Measurements from ENCODE around the gene NGRN. TPM values are rescaled to one million over a fixed set of nuclear protein-coding genes. Genes with fewer than 3 reads are reported as not detected.
A peak's percentile ranks its signal among the peaks of the same experiment; 100 is the strongest.

NGRN gene
- total RNA-seq, 1 donor from 2014 or later: 156 TPM

DNA sequence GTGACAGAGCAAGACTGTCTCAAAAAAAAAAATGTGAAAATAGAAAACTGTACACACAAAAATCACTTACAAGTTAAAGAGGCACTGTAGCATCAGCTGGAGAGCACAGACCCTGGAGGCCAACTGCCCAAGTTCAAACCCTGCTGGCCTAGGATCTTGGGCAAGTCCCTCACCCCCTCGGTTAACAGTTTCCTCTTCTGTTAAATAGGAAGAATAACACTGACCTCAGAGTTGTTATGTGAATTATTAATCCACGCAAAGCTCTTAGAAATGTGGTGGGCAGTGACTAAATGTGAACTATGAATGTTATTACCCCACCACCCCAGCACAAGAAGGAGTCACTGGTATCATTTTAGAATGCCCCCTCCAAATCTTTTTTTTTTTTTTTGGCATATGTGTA, 42.9 kb upstream of the NGRN start:
- H3K27ac Mint-ChIP-seq (ENCODE audit: unreplicated experiment): no peak overlapping the region
- no peak for DNase-seq
- H3K4me3 Mint-ChIP-seq (ENCODE audit: unreplicated experiment): no peak overlapping the region
- peaks cover 23% of the 10 kb centered on the region for H3K4me1 Mint-ChIP-seq (ENCODE audit: low read depth, unreplicated experiment)
- peaks cover 7% of the 10 kb centered on the region for H3K9me3 Mint-ChIP-seq (ENCODE audit: unreplicated experiment)
- peaks cover 4% of the 10 kb centered on the region for H3K36me3 Mint-ChIP-seq (ENCODE audit: unreplicated experiment)
- TF ChIP-seq, protein P1, sequence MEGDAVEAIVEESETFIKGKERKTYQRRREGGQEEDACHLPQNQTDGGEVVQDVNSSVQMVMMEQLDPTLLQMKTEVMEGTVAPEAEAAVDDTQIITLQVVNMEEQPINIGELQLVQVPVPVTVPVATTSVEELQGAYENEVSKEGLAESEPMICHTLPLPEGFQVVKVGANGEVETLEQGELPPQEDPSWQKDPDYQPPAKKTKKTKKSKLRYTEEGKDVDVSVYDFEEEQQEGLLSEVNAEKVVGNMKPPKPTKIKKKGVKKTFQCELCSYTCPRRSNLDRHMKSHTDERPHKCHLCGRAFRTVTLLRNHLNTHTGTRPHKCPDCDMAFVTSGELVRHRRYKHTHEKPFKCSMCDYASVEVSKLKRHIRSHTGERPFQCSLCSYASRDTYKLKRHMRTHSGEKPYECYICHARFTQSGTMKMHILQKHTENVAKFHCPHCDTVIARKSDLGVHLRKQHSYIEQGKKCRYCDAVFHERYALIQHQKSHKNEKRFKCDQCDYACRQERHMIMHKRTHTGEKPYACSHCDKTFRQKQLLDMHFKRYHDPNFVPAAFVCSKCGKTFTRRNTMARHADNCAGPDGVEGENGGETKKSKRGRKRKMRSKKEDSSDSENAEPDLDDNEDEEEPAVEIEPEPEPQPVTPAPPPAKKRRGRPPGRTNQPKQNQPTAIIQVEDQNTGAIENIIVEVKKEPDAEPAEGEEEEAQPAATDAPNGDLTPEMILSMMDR (IDR thresholded peaks at IDR 0.05; ENCODE audit: partially characterized antibody, unreplicated experiment): no peak
- H3K27me3 Mint-ChIP-seq (ENCODE audit: unreplicated experiment): peaks cover 7% of the 10 kb centered on the region

DNA sequence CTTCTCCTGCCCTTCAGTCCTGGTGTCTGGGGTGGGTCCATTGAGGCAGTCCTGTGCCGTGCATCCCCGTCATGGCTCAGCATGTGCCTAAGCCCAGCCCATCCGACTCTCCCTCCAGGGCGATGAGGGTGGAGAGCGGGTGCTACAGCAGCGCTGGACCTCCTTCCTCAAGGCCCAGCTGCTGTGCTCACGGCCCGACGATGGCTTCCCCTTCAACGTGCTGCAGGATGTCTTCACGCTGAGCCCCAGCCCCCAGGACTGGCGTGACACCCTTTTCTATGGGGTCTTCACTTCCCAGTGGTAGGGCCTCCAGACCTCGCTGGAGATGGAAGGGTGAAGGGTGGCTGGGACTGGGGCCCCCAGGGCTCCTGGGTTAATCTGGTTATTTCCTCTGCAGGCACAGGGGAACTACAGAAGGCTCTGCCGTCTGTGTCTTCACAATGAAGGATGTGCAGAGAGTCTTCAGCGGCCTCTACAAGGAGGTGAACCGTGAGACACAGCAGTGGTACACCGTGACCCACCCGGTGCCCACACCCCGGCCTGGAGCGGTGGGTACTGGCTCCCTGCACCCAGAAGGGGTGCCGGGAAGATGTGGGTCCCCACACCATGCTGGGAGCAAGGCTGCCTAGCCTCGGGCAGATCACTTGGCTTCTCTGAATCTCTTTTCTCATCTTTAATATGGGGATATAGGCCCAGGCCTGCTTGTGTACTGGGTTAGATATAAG, 41.9 kb upstream of the NGRN start:
- TF ChIP-seq, protein P1 (IDR thresholded peaks at IDR 0.05; ENCODE audit: partially characterized antibody, unreplicated experiment): no peak
- Mint-ChIP-seq H3K36me3 (ENCODE audit: unreplicated experiment) (peaks cover 4% of the 10 kb centered on the region), H3K4me1 (ENCODE audit: low read depth, unreplicated experiment) (peaks cover 23% of the 10 kb centered on the region), H3K4me3 (ENCODE audit: unreplicated experiment) (peak overlapping the region; percentile 55), H3K27me3 (ENCODE audit: unreplicated experiment) (peaks cover 7% of the 10 kb centered on the region), H3K27ac (ENCODE audit: unreplicated experiment) (peak overlapping the region; percentile 76), H3K9me3 (ENCODE audit: unreplicated experiment) (peaks cover 7% of the 10 kb centered on the region)
- no peak for DNase-seq

DNA sequence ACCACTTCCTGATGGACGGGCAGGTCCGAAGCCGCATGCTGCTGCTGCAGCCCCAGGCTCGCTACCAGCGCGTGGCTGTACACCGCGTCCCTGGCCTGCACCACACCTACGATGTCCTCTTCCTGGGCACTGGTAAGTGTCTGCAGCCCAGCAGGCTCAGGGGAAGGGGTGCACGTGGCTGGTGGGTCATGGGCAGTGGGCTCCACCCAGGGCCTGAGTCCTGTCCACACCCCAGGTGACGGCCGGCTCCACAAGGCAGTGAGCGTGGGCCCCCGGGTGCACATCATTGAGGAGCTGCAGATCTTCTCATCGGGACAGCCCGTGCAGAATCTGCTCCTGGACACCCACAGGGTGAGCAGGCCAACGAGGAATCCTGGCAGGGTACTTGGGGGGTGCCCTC, 40.4 kb upstream of the NGRN start:
- H3K36me3 Mint-ChIP-seq (ENCODE audit: unreplicated experiment): peaks cover 9% of the 10 kb centered on the region
- no peak for DNase-seq
- H3K4me1 Mint-ChIP-seq (ENCODE audit: low read depth, unreplicated experiment): peaks cover 20% of the 10 kb centered on the region
- H3K27me3 Mint-ChIP-seq (ENCODE audit: unreplicated experiment): peaks cover 10% of the 10 kb centered on the region
- TF ChIP-seq, protein P1 (IDR thresholded peaks at IDR 0.05; ENCODE audit: partially characterized antibody, unreplicated experiment): no peak
- peaks cover 6% of the 10 kb centered on the region for H3K9me3 Mint-ChIP-seq (ENCODE audit: unreplicated experiment)
- peak overlapping the region; percentile 76 for H3K27ac Mint-ChIP-seq (ENCODE audit: unreplicated experiment)
- no peak overlapping the region for H3K4me3 Mint-ChIP-seq (ENCODE audit: unreplicated experiment)

DNA sequence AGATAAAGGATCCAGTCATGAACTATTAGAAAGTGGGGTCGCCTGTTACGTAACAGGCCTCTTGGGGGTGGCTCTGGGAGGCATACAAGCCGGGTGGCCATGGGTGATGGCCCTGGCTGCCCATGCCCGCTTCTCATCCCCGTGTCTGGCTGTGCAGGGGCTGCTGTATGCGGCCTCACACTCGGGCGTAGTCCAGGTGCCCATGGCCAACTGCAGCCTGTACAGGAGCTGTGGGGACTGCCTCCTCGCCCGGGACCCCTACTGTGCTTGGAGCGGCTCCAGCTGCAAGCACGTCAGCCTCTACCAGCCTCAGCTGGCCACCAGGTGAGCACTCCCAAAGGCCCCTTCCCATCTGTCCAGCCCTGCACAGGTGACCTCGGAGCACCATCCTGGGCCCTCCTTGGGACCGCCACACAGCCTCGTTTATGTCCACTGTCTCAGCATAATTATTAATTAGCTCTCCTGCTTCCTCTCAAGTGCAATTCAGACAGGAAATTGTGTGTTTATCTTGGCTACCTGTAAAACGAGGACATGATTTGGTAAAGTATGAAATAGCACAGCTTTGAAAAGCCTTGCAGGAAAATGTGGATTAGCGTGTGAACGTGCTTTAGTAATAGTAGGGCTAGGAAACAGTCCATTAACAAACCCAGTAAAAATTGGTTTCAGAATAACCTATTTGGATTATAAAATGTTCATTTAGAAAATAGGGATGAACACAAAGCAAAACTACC, 39.8 kb upstream of the NGRN start:
- no peak overlapping the region for H3K4me3 Mint-ChIP-seq (ENCODE audit: unreplicated experiment)
- TF ChIP-seq, protein P1 (IDR thresholded peaks at IDR 0.05; ENCODE audit: partially characterized antibody, unreplicated experiment): no peak
- H3K27me3 Mint-ChIP-seq (ENCODE audit: unreplicated experiment): peaks cover 9% of the 10 kb centered on the region
- H3K36me3 Mint-ChIP-seq (ENCODE audit: unreplicated experiment): peaks cover 9% of the 10 kb centered on the region
- DNase-seq: no peak
- H3K27ac Mint-ChIP-seq (ENCODE audit: unreplicated experiment): peak overlapping the region; percentile 46
- H3K9me3 Mint-ChIP-seq (ENCODE audit: unreplicated experiment): peaks cover 6% of the 10 kb centered on the region
- peaks cover 20% of the 10 kb centered on the region for H3K4me1 Mint-ChIP-seq (ENCODE audit: low read depth, unreplicated experiment)

DNA sequence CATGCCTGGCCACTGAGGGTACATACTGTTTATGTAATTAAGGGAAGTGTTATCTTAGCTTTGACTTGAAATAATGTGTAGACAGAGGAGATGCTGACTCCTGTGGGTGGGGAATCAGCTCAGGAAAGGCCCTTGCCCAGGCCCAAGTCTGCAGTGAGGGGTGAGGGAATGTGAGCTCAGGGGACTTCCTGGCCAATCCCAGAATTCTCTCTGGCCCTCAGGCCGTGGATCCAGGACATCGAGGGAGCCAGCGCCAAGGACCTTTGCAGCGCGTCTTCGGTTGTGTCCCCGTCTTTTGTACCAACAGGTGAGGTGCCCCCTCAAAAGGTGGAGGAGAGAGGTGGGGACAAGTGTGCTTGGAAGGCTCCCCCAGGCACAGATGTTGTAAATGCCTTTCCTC, 38.1 kb upstream of the NGRN start:
- Mint-ChIP-seq H3K4me3 (ENCODE audit: unreplicated experiment) (no peak overlapping the region), H3K27ac (ENCODE audit: unreplicated experiment) (no peak overlapping the region), H3K36me3 (ENCODE audit: unreplicated experiment) (peaks cover 9% of the 10 kb centered on the region), H3K4me1 (ENCODE audit: low read depth, unreplicated experiment) (peaks cover 15% of the 10 kb centered on the region), H3K27me3 (ENCODE audit: unreplicated experiment) (peaks cover 7% of the 10 kb centered on the region), H3K9me3 (ENCODE audit: unreplicated experiment) (peaks cover 4% of the 10 kb centered on the region)
- DNase-seq: no peak
- TF ChIP-seq, protein P1 (IDR thresholded peaks at IDR 0.05; ENCODE audit: partially characterized antibody, unreplicated experiment): no peak

Measured in glutamatergic neuron (in vitro differentiated cells).